NCI-H1694 (cell line): Measurements from ENCODE around the gene ZEB2.
A peak's percentile ranks its signal among the peaks of the same experiment; 100 is the strongest.

ENCODE experiments used
- DNase-seq: peaks from one replicate; lab custom pipeline; 2025; lab: John Stamatoyannopoulos, UW

Gene ZEB2

GRCh38 chr2:144451443-144451842 lies 68.5 kb downstream of the ZEB2 start:
- DNase-seq: no peak

GRCh38 chr2:144449028-144449406 lies 70.9 kb downstream of the ZEB2 start:
- DNase-seq: no peak

GRCh38 chr2:144448389-144449027 lies 71.4 kb downstream of the ZEB2 start:
- DNase-seq: no peak

GRCh38 chr2:144447535-144447934 lies 72.4 kb downstream of the ZEB2 start:
- no peak for DNase-seq

GRCh38 chr2:144446136-144446535 lies 73.8 kb downstream of the ZEB2 start:
- no peak for DNase-seq

GRCh38 chr2:144445196-144445595 lies 74.7 kb downstream of the ZEB2 start:
- no peak for DNase-seq

GRCh38 chr2:144443837-144444817 lies 75.8 kb downstream of the ZEB2 start:
- no peak for DNase-seq

- DNase-seq: no peak
Measured at GRCh38 chr2:144441711-144442141, 78.2 kb downstream of the ZEB2 start.

GRCh38 chr2:144439993-144440392 lies 79.9 kb downstream of the ZEB2 start:
- no peak for DNase-seq

GRCh38 chr2:144438801-144439631 lies 80.9 kb downstream of the ZEB2 start:
- peak; percentile 66 for DNase-seq

GRCh38 chr2:144437636-144438035 lies 82.3 kb downstream of the ZEB2 start:
- DNase-seq: no peak

- DNase-seq: no peak
Measured at GRCh38 chr2:144434425-144435222, 85.3 kb downstream of the ZEB2 start.

GRCh38 chr2:144432921-144433320 lies 87.0 kb downstream of the ZEB2 start:
- DNase-seq: no peak

GRCh38 chr2:144431998-144432397 lies 87.9 kb downstream of the ZEB2 start:
- DNase-seq: no peak

- DNase-seq: no peak
Measured at GRCh38 chr2:144431392-144431783, 88.5 kb downstream of the ZEB2 start.

GRCh38 chr2:144430722-144431391 lies 89.1 kb downstream of the ZEB2 start:
- DNase-seq: no peak

GRCh38 chr2:144429396-144430112 lies 90.4 kb downstream of the ZEB2 start:
- DNase-seq: no peak

GRCh38 chr2:144426981-144427479 lies 92.9 kb downstream of the ZEB2 start:
- no peak for DNase-seq

GRCh38 chr2:144426355-144426754 lies 93.6 kb downstream of the ZEB2 start:
- DNase-seq: no peak
